Mammary epithelial cell (primary cell): ENCODE measurements around the gene CNR2.
"Not testable (repeated sequence)": the region's sequence is repeated elsewhere in the genome, so short reads cannot be mapped to it uniquely, and the experiment has no call there.

Experiments used
- EZH2 ChIP-seq: IDR thresholded peaks from 2 replicates; pipeline ENCODE4 v1.6.1; 2012; ENCODE audit warnings: low read length, inconsistent platforms, borderline replicate concordance
- TF ChIP-seq, protein P1 (sequence below), 2 donors: IDR thresholded peaks in 1 of 2; conservative IDR thresholded peaks in 1 of 2; 2 replicates each; pipeline ENCODE4 v1.5.1; 2011 to 2012; ENCODE audit warnings: inconsistent platforms in 2 of 2, low read length in 2 of 2, mild to moderate bottlenecking in 2 of 2, control low read depth in 1 of 2, low read depth in 1 of 2; ENCODE audit not compliant: insufficient read depth in 1 of 2; ENCODE audit errors: extremely low read depth in 1 of 2

DNA sequence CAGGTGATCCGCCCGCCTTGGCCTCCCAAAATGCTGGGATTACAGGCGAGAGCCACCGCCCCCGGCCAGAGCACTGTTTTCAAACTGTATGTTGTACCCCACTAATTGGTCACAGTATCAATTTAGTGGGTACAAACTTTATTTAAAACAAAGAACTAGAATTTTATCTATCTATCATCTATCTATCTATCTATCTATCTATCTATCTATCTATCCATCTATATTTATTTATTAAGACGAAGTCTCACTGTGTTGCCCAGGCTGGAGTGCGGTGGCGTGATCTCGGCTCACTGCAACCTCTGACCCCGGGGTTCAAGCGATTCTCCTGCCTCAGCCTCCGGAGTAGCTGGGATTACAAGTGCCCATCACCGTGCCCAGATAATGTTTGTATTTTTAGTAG lies 86.6 kb downstream of the CNR2 start:
- TF ChIP-seq, protein P1, sequence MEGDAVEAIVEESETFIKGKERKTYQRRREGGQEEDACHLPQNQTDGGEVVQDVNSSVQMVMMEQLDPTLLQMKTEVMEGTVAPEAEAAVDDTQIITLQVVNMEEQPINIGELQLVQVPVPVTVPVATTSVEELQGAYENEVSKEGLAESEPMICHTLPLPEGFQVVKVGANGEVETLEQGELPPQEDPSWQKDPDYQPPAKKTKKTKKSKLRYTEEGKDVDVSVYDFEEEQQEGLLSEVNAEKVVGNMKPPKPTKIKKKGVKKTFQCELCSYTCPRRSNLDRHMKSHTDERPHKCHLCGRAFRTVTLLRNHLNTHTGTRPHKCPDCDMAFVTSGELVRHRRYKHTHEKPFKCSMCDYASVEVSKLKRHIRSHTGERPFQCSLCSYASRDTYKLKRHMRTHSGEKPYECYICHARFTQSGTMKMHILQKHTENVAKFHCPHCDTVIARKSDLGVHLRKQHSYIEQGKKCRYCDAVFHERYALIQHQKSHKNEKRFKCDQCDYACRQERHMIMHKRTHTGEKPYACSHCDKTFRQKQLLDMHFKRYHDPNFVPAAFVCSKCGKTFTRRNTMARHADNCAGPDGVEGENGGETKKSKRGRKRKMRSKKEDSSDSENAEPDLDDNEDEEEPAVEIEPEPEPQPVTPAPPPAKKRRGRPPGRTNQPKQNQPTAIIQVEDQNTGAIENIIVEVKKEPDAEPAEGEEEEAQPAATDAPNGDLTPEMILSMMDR (conservative IDR thresholded peaks at IDR 0.05 in 1 of 2, IDR thresholded peaks at IDR 0.05 in 1 of 2; ENCODE audit: extremely low read depth in 1 of 2, insufficient read depth in 1 of 2, low read depth in 1 of 2, low read length in 2 of 2) = not testable (repeated sequence)
- TF ChIP-seq EZH2 = not testable (repeated sequence)
